ENCODE results near the gene C1orf174. TPM values are rescaled to one million over a fixed set of nuclear protein-coding genes. Genes with fewer than 3 reads are reported as not detected.
A peak's percentile ranks its signal among the peaks of the same experiment; 100 is the strongest.

C1orf174 gene
- total and polyA plus RNA-seq, 8 donors: 6.7 to 11.6 (median 9.2) TPM

GRCh38 chr1:3895951-3896325, 4.1 kb downstream of the C1orf174 start:
- no peak for DNase-seq
- 98% methylated on average over 4 of the region's 4 CpGs for WGBS, 2 donors

GRCh38 chr1:3895279-3895950, 4.7 kb downstream of the C1orf174 start:
- FAIRE-seq: no peak
- no peak for TF ChIP-seq CTCF (IDR thresholded peaks at IDR 0.05)
- intact Hi-C loops (cut with DNase I): no loop called here
- Histone ChIP-seq H3K9me3 (no peaks in the 10 kb centered on the region), H3K36me3 (peaks cover 2 to 12% (median 5%) of the 10 kb centered on the region in 3 donors), H3K4me3 (no peak overlapping the region), H3K27me3 (no peaks in the 10 kb centered on the region), H3K27ac (no peak overlapping the region), H3K4me1 (peaks cover 0 to 6% (median 0%) of the 10 kb centered on the region in 3 donors)
- WGBS, 2 donors: 87 to 92% methylated on average over 13 of the region's 13 CpGs
- no peak for DNase-seq
- ATAC-seq: no peak

More at GRCh38 chr1:3895951-3896325, 4.1 kb downstream of the C1orf174 start:
- no peak for ATAC-seq
- Histone ChIP-seq H3K36me3 (peaks cover 0 to 6% (median 0%) of the 10 kb centered on the region in 3 donors), H3K27ac (no peak overlapping the region), H3K9me3 (no peaks in the 10 kb centered on the region), H3K27me3 (no peaks in the 10 kb centered on the region), H3K4me3 (no peak overlapping the region), H3K4me1 (peaks cover 0 to 6% (median 0%) of the 10 kb centered on the region in 3 donors)
- intact Hi-C loops (cut with DNase I): no loop called here
- FAIRE-seq: no peak
- TF ChIP-seq CTCF (IDR thresholded peaks at IDR 0.05): no peak

- no peaks in the 10 kb centered on the region for H3K27me3 ChIP-seq
- no peaks in the 10 kb centered on the region for H3K9me3 ChIP-seq
- FAIRE-seq: no peak
- no peak for ATAC-seq
- intact Hi-C loops (cut with DNase I): no loop called here
- DNase-seq: peak in 1 of 6 donors; percentile 55
- H3K36me3 ChIP-seq: peaks cover 5 to 18% (median 7%) of the 10 kb centered on the region in 3 donors
- H3K4me1 ChIP-seq: peaks cover 0 to 6% (median 0%) of the 10 kb centered on the region in 3 donors
- no peak overlapping the region for H3K4me3 ChIP-seq
- H3K27ac ChIP-seq: no peak overlapping the region
- 94 to 97% methylated on average over 17 of the region's 17 CpGs for WGBS, 2 donors
- no peak for TF ChIP-seq CTCF (IDR thresholded peaks at IDR 0.05)
These were observed 5.3 kb downstream of the C1orf174 start for GRCh38 chr1:3894626-3895278.

GRCh38 chr1:3893190-3893589, 6.9 kb downstream of the C1orf174 start:
- Histone ChIP-seq H3K9me3 (no peaks in the 10 kb centered on the region), H3K36me3 (peaks cover 5 to 21% (median 7%) of the 10 kb centered on the region in 3 donors), H3K27ac (no peak overlapping the region), H3K27me3 (no peaks in the 10 kb centered on the region), H3K4me3 (no peak overlapping the region), H3K4me1 (no peaks in the 10 kb centered on the region)
- FAIRE-seq: no peak
- WGBS, 2 donors: 70 to 74% methylated on average over 5 of the region's 5 CpGs
- no peak for ATAC-seq
- no peak for DNase-seq
- intact Hi-C loops (cut with DNase I): no loop called here
- no peak for TF ChIP-seq CTCF (IDR thresholded peaks at IDR 0.05)

GRCh38 chr1:3892748-3893147, 7.3 kb downstream of the C1orf174 start:
- 53 to 54% methylated on average over 14 of the region's 14 CpGs for WGBS, 2 donors
- Histone ChIP-seq H3K9me3 (no peaks in the 10 kb centered on the region), H3K36me3 (peaks cover 5 to 21% (median 7%) of the 10 kb centered on the region in 3 donors), H3K4me3 (no peak overlapping the region), H3K4me1 (no peaks in the 10 kb centered on the region), H3K27me3 (no peaks in the 10 kb centered on the region), H3K27ac (no peak overlapping the region)
- intact Hi-C loops (cut with DNase I): no loop called here
- ATAC-seq: peak in 3 of 4 donors; percentile 39 to 75 (median 58)
- peak in 2 of 6 donors; percentile 30 to 56 for DNase-seq
- no peak for FAIRE-seq
- TF ChIP-seq CTCF (IDR thresholded peaks at IDR 0.05): no peak

Measured in pancreas (tissue), 10 donors.